Cardiac fibroblast (primary cell): ENCODE measurements around the gene COX11.

ENCODE experiments used
- DNase-seq, 2 donors: peaks; one replicate each; pipeline versions ENCODE4 v3.0.0 to v3.0.0-alpha.2; 2010; ENCODE audit warnings: low read depth in 2 of 2
- H3K4me3 ChIP-seq, 2 donors: replicated peaks in 1 of 2; 1 replicate in 1 of 2; 2 replicates in 1 of 2; pipeline ENCODE4 v1.5.1; 2011; ENCODE audit warnings: low read depth in 2 of 2, low read length in 2 of 2, mild to moderate bottlenecking in 2 of 2, moderate library complexity in 1 of 2
- CTCF ChIP-seq: IDR thresholded peaks from one replicate; pipeline ENCODE4 v1.5.1; 2011; ENCODE audit warnings: low read depth, mild to moderate bottlenecking, low read length, inconsistent platforms

Gene COX11

GRCh38 chr17:54968262-54968987 lies at the start of gene COX11, which contains the start of gene STXBP4:
COX11 (minus strand) TSS chr17:54968654; CDS start chr17:54968646, 8 bp downstream.
STXBP4 (plus strand) TSS chr17:54968765; CDS start chr17:54986220, 17,455 bp downstream.
- H3K4me3 ChIP-seq = peak within 1 kb of the TSS; percentile 84 to 95
- DNase-seq = peak; percentile 97 to 98
- peak; percentile 58 for TF ChIP-seq CTCF

GRCh38 chr17:55005520-55005919 lies 37.1 kb upstream of the COX11 start:
- H3K4me3 ChIP-seq = no peak overlapping the region
- TF ChIP-seq CTCF = peak; percentile 45
- DNase-seq = peak; percentile 17 to 43

- TF ChIP-seq CTCF = no peak
- H3K4me3 ChIP-seq = no peak overlapping the region
- no peak for DNase-seq
Measured at GRCh38 chr17:55004484-55004883, 36.0 kb upstream of the COX11 start.

GRCh38 chr17:55002458-55002857 lies 34.0 kb upstream of the COX11 start:
- TF ChIP-seq CTCF = no peak
- no peak overlapping the region for H3K4me3 ChIP-seq
- DNase-seq = no peak

GRCh38 chr17:54996441-54996840 lies 28.0 kb upstream of the COX11 start:
- H3K4me3 ChIP-seq = no peak overlapping the region
- TF ChIP-seq CTCF = no peak
- DNase-seq = no peak

GRCh38 chr17:54992797-54993639 lies 24.6 kb upstream of the COX11 start:
- peak; percentile 47 for TF ChIP-seq CTCF
- no peak overlapping the region for H3K4me3 ChIP-seq
- peak; percentile 66 to 72 for DNase-seq
